ENCODE data around the gene EMILIN2. TPM values are rescaled to one million over a fixed set of nuclear protein-coding genes. Genes with fewer than 3 reads are reported as not detected.

The EMILIN2 gene
- total RNA-seq, 1 experiment from 2014 or later = 11.7 TPM

GRCh38 chr18:2919600-2919999 is 72.8 kb downstream of the EMILIN2 start (continued):
- TF ChIP-seq, protein P1, sequence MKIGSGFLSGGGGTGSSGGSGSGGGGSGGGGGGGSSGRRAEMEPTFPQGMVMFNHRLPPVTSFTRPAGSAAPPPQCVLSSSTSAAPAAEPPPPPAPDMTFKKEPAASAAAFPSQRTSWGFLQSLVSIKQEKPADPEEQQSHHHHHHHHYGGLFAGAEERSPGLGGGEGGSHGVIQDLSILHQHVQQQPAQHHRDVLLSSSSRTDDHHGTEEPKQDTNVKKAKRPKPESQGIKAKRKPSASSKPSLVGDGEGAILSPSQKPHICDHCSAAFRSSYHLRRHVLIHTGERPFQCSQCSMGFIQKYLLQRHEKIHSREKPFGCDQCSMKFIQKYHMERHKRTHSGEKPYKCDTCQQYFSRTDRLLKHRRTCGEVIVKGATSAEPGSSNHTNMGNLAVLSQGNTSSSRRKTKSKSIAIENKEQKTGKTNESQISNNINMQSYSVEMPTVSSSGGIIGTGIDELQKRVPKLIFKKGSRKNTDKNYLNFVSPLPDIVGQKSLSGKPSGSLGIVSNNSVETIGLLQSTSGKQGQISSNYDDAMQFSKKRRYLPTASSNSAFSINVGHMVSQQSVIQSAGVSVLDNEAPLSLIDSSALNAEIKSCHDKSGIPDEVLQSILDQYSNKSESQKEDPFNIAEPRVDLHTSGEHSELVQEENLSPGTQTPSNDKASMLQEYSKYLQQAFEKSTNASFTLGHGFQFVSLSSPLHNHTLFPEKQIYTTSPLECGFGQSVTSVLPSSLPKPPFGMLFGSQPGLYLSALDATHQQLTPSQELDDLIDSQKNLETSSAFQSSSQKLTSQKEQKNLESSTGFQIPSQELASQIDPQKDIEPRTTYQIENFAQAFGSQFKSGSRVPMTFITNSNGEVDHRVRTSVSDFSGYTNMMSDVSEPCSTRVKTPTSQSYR (CRISPR knock-in tag; IDR thresholded peaks at IDR 0.05) = no peak

DNA sequence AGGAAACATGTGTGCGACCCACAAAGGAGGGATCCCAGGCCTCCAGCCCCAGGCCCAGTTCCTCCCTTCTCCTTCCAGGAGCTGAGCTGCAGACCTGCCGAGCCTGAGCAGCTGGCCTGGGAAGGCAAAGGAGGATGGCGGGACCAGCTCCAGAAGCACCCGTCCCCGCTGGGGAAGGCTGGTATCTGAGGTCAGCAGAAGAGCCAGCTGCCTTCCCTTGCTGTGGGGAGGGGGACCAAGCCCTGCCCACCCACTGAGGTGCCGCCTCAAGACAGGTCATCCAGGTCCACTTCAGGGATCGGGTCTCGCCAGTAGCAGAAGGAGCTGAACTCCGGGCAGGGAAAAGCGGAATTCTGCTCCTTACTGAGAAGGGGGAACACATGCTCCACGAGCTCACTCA is 73.2 kb downstream of the EMILIN2 start:
- TF ChIP-seq RORB (CRISPR knock-in tag; IDR thresholded peaks at IDR 0.05) = no peak
- H3K27ac Mint-ChIP-seq = peak overlapping the region; percentile 81
- H3K9me3 Mint-ChIP-seq = no peaks in the 10 kb centered on the region
- DNase-seq (ENCODE audit: low spot score) (no peak), ATAC-seq (no peak)
- H3K4me3 Mint-ChIP-seq = no peak overlapping the region
- H3K36me3 Mint-ChIP-seq = peaks cover 57% of the 10 kb centered on the region
- no peaks in the 10 kb centered on the region for H3K27me3 Mint-ChIP-seq (ENCODE audit: low read depth)
- ChIA-PET CTCF (interaction anchor here (0.6 to 0.8 kb wide), 2 partner anchors 209 to 262 kb away, joined by 3 read pairs; no protein-coding TSS in a partner anchor), POLR2A (interaction anchor here (1.0 kb wide), 1 partner anchor 72 kb away, joined by 3 read pairs; no protein-coding TSS in a partner anchor)
- H3K4me1 Mint-ChIP-seq = peaks cover 43% of the 10 kb centered on the region

DNA sequence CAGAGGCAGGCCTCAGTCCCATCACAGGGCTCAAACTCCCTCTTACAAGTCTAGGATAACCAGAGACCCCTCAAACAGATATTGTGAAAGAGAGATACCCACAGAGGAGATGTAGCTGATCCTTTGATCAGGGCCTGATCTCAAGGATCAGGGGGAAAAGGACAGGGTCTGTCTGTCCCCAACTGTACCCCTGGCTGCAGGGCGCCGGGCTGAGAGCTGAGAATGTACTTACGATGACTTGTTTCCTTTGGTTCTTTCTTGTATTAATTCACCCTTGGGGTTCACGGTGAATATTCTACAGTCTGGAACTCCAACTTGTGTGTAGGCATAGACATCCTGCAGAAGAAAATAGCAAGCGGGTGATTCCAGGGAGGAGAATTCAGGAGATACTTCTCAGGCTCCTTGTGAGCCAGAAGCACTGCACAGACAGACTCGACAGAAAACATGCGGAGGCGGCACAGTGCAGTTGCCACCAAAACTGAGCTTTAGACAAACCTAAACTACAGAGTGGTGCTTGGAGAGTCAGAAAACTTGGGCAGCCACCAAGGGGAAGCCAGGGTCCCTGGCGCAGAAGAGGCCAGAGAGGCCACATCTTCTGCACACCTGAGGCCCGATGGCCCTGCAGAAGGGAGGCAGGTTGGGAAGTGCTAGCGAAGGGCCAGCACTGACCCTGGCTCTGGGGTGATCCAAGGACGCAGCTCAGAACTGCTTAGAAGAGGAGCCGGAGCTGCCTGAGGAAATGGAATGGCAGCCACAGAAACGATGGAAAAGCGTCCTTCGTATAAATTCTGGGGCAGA is 73.9 kb downstream of the EMILIN2 start:
- Mint-ChIP-seq H3K4me1 (peaks cover 37% of the 10 kb centered on the region), H3K27ac (peak overlapping the region; percentile 81), H3K4me3 (no peak overlapping the region), H3K9me3 (no peaks in the 10 kb centered on the region), H3K36me3 (peaks cover 54% of the 10 kb centered on the region), H3K27me3 (ENCODE audit: low read depth) (no peaks in the 10 kb centered on the region)
- ATAC-seq (no peak), DNase-seq (ENCODE audit: low spot score) (no peak)
- ChIA-PET CTCF (interaction anchor here (0.8 kb wide), 1 partner anchor 209 kb away, joined by 3 read pairs; no protein-coding TSS in a partner anchor), POLR2A (interaction anchor here (1.0 kb wide), 1 partner anchor 73 kb away, joined by 3 read pairs; no protein-coding TSS in a partner anchor)
- TF ChIP-seq ZNF396 (CRISPR knock-in tag; IDR thresholded peaks at IDR 0.05; ENCODE audit: borderline replicate concordance) (no peak), CBFB (CRISPR knock-in tag; IDR thresholded peaks at IDR 0.05; ENCODE audit: low read depth) (no peak), TP53 (CRISPR knock-in tag; IDR thresholded peaks at IDR 0.05) (no peak), NFATC4 (CRISPR knock-in tag; IDR thresholded peaks at IDR 0.05) (no peak), AR (CRISPR knock-in tag; IDR thresholded peaks at IDR 0.05) (no peak), SP1 (CRISPR knock-in tag; conservative IDR thresholded peaks at IDR 0.05) (no peak), SMAD3 (CRISPR knock-in tag; IDR thresholded peaks at IDR 0.05; ENCODE audit: borderline replicate concordance) (no peak), GABPB1 (CRISPR knock-in tag; IDR thresholded peaks at IDR 0.05) (no peak), ZNF532 (CRISPR knock-in tag; IDR thresholded peaks at IDR 0.05; ENCODE audit: borderline replicate concordance) (no peak), FOXK1 (CRISPR knock-in tag; IDR thresholded peaks at IDR 0.05) (no peak), MYBL2 (CRISPR knock-in tag; IDR thresholded peaks at IDR 0.05) (no peak), HMGA2 (CRISPR knock-in tag; IDR thresholded peaks at IDR 0.05) (no peak), FOXJ3 (CRISPR knock-in tag; IDR thresholded peaks at IDR 0.05; ENCODE audit: borderline replicate concordance) (no peak)
- TF ChIP-seq, protein P2, sequence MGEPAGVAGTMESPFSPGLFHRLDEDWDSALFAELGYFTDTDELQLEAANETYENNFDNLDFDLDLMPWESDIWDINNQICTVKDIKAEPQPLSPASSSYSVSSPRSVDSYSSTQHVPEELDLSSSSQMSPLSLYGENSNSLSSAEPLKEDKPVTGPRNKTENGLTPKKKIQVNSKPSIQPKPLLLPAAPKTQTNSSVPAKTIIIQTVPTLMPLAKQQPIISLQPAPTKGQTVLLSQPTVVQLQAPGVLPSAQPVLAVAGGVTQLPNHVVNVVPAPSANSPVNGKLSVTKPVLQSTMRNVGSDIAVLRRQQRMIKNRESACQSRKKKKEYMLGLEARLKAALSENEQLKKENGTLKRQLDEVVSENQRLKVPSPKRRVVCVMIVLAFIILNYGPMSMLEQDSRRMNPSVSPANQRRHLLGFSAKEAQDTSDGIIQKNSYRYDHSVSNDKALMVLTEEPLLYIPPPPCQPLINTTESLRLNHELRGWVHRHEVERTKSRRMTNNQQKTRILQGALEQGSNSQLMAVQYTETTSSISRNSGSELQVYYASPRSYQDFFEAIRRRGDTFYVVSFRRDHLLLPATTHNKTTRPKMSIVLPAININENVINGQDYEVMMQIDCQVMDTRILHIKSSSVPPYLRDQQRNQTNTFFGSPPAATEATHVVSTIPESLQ (CRISPR knock-in tag; IDR thresholded peaks at IDR 0.05) = no peak
- TF ChIP-seq, protein P3, sequence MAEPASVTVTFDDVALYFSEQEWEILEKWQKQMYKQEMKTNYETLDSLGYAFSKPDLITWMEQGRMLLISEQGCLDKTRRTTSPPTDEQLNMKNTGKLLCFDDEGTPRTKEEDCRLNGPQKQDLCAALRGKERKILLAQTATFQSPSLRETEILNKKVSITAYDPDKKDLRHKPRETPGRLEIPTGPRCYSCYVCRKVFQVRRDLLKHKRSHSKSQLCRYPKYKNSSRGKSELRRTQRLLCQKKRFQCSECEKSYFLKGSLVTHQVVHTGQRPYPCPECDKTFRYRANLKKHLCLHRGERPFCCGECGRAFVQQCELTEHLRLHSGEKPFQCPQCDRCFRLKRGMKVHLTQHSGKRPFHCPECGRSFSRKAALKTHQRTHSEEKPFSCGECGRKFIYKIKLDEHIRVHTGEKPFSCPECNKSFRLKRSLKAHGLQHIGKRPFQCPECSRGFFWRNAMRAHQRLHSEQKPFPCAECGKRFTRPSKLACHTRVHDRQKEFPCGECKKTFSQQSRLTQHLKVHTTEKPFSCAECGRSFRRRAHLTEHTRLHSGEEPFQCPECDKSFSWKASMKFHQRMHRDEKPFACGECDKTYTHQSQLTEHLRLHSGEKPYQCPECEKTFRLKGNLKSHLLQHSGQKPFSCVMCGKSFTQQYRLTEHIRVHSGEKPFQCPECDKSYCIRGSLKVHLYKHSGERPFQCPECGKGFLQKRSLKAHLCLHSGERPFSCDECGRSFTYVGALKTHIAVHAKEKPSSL (CRISPR knock-in tag; conservative IDR thresholded peaks at IDR 0.05) = no peak

Measured in WTC11 (cell line).